CD14-positive monocyte (primary cell): ENCODE data around the gene ANKRD39. TPM values are rescaled to one million over a fixed set of nuclear protein-coding genes. Genes with fewer than 3 reads are reported as not detected.
A peak's percentile ranks its signal among the peaks of the same experiment; 100 is the strongest.

ENCODE experiments used
- DNase-seq, 3 donors: peaks; one replicate each; pipeline ENCODE4 v3.0.0-alpha.2; 2011 to 2022
- H2AFZ ChIP-seq: 2 replicates; pipeline ENCODE4 v1.6.0; 2012; ENCODE audit warnings: mild to moderate bottlenecking, low read depth, low read length, inconsistent platforms; ENCODE audit not compliant: insufficient read depth, poor library complexity, severe bottlenecking
- H3K27ac ChIP-seq, 2 donors: 1 replicate in 1 of 2; 2 replicates in 1 of 2; pipeline ENCODE4 v1.5.1; 2012 to 2013; ENCODE audit warnings: low read length in 2 of 2, control low read depth in 1 of 2, inconsistent platforms in 1 of 2, low read depth in 1 of 2, mild to moderate bottlenecking in 1 of 2
- H3K27me3 ChIP-seq, 2 donors: one replicate each; pipeline versions ENCODE4 v1.6.0 to v1.6.1; 2011 to 2013; ENCODE audit warnings: low read length in 2 of 2; ENCODE audit not compliant: control insufficient read depth in 2 of 2, insufficient read depth in 2 of 2
- H3K36me3 ChIP-seq, 2 donors: replicated peaks in 1 of 2; 1 replicate in 1 of 2; 2 replicates in 1 of 2; pipeline versions ENCODE4 v1.5.1 to v1.6.1; 2012 to 2013; ENCODE audit warnings: low read length in 2 of 2, control low read depth in 1 of 2, inconsistent platforms in 1 of 2, mild to moderate bottlenecking in 1 of 2; ENCODE audit not compliant: insufficient read depth in 2 of 2, control insufficient read depth in 1 of 2
- H3K4me1 ChIP-seq, 2 donors: 1 replicate in 1 of 2; 2 replicates in 1 of 2; pipeline versions ENCODE4 v1.5.1 to v1.6.1; 2012 to 2013; ENCODE audit warnings: low read length in 2 of 2, control low read depth in 1 of 2, inconsistent platforms in 1 of 2, mild to moderate bottlenecking in 1 of 2, moderate library complexity in 1 of 2; ENCODE audit not compliant: insufficient read depth in 2 of 2, control insufficient read depth in 1 of 2
- H3K4me2 ChIP-seq: replicated peaks from 2 replicates; pipeline ENCODE3; 2012; ENCODE audit warnings: low read length, moderate library complexity, mild to moderate bottlenecking; ENCODE audit not compliant: poor library complexity, severe bottlenecking; ENCODE audit errors: extremely low read depth
- H3K4me3 ChIP-seq, 3 experiments: fragments of 200-600 bp in 1 of 3; sonication (generic) in 1 of 3; replicated peaks in 1 of 3; 1 replicate in 2 of 3; 2 replicates in 1 of 3; pipeline ENCODE4 v1.5.1; 2011 to 2013; ENCODE audit warnings: low read length in 3 of 3, mild to moderate bottlenecking in 3 of 3, control low read depth in 2 of 3, low read depth in 2 of 3, inconsistent platforms in 1 of 3, moderate library complexity in 1 of 3
- H3K79me2 ChIP-seq: 2 replicates; pipeline ENCODE4 v1.6.0; 2012; ENCODE audit warnings: mild to moderate bottlenecking, control low read depth, inconsistent platforms, low read length, moderate library complexity; ENCODE audit not compliant: insufficient read depth
- H3K9ac ChIP-seq: 2 replicates; pipeline ENCODE4 v1.6.0; 2017; ENCODE audit warnings: low read length, mild to moderate bottlenecking; ENCODE audit not compliant: insufficient read depth, poor library complexity, severe bottlenecking
- H3K9me3 ChIP-seq, 2 donors: replicated peaks in 1 of 2; 1 replicate in 1 of 2; 2 replicates in 1 of 2; pipeline versions ENCODE4 v1.5.1 to v1.6.1; 2012 to 2013; ENCODE audit warnings: low read length in 2 of 2, control low read depth in 1 of 2; ENCODE audit not compliant: control insufficient read depth in 1 of 2, insufficient read depth in 1 of 2
- H4K20me1 ChIP-seq: 2 replicates; pipeline ENCODE4 v1.6.0; 2012; ENCODE audit warnings: mild to moderate bottlenecking, low read length, control low read depth, moderate library complexity; ENCODE audit not compliant: insufficient read depth
- H3K27ac Mint-ChIP-seq, 7 donors: one replicate each; pipeline ENCODE4 v1.8.0; 2020; ENCODE audit warnings: mild to moderate bottlenecking in 7 of 7, mixed read lengths in 7 of 7, moderate library complexity in 6 of 7, inconsistent platforms in 2 of 7
- H3K27me3 Mint-ChIP-seq, 3 donors: one replicate each; pipeline ENCODE4 v1.8.0; 2021 to 2022; ENCODE audit warnings: low read depth in 3 of 3, mild to moderate bottlenecking in 3 of 3, mixed read lengths in 3 of 3, moderate library complexity in 3 of 3, inconsistent platforms in 1 of 3
- H3K36me3 Mint-ChIP-seq, 2 donors: one replicate each; pipeline ENCODE4 v1.8.0; 2020; ENCODE audit warnings: mixed read lengths in 2 of 2, inconsistent platforms in 1 of 2, mild to moderate bottlenecking in 1 of 2
- H3K4me1 Mint-ChIP-seq: one replicate; pipeline ENCODE4 v1.8.0; 2020; ENCODE audit warnings: mild to moderate bottlenecking, mixed read lengths
- H3K4me3 Mint-ChIP-seq, 2 donors: one replicate each; pipeline ENCODE4 v1.8.0; 2020; ENCODE audit warnings: mild to moderate bottlenecking in 2 of 2, mixed read lengths in 2 of 2, moderate library complexity in 1 of 2
- H3K9me3 Mint-ChIP-seq, 7 donors: one replicate each; pipeline ENCODE4 v1.8.0; 2020 to 2022; ENCODE audit warnings: mixed read lengths in 7 of 7, mild to moderate bottlenecking in 6 of 7, moderate library complexity in 6 of 7, inconsistent platforms in 2 of 7
- CTCF ChIP-seq: fragments of 200-600 bp; IDR thresholded peaks from one replicate; pipeline ENCODE4 v1.8.0; 2022; ENCODE audit warnings: antibody characterized with exemption, mild to moderate bottlenecking
- WGBS: methylation state at CpG from one replicate; pipeline ENCODE4 v1.1.5; 2013; ENCODE audit warnings: missing lambda C conversion rate; ENCODE audit not compliant: insufficient coverage; 5-methylcytosine and 5-hydroxymethylcytosine counted together
- intact Hi-C, 2 donors: fragments of 100-400 bp; cut with micrococcal nuclease; formaldehyde crosslinking; loops; one replicate each; pipeline versions ENCODE4 v1.15.0 to v1.15.1; 2023
- polyA plus RNA-seq, 3 donors: library from polyadenylated mRNA; depleted of rRNA in 1 of 3; unstranded in 2 of 3; stranded (reverse) in 1 of 3; fragments of 300-500 nt in 2 of 3; fragments of >200 nt in 1 of 3; fragmentation: Illumina TruSeq in 2 of 3; gene quantifications; 1 replicate in 2 of 3; 2 replicates in 1 of 3; pipeline ENCODE4 v1.2.3, GENCODE V29; 2012 to 2021

The ANKRD39 gene
- polyA plus RNA-seq, 3 donors = 6.2 to 9.7 (median 9.0) TPM

GRCh38 chr2:96800061-96801004 is 57.5 kb downstream of the ANKRD39 start:
- H3K27ac Mint-ChIP-seq = peak overlapping the region in 1 of 7 donors; percentile 40
- no peak overlapping the region for H3K4me2 ChIP-seq
- no peak for TF ChIP-seq CTCF

DNA sequence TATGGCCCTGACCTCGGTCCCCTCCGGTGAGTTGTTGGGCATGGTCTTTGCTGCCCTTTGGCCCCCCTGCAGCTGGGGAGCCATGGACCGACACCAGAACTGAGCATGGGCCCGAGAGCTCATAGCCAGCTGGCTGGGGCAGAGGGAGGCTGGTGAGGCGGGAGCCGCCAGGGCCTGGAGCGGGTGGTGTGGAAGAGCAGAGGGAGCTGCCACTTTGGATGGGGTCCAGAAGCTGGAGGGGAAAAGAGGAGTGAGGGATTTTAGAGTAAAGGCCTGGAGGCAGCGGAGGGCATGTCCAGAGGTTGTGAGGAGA is 58.2 kb downstream of the ANKRD39 start:
- H3K4me3 ChIP-seq = no peak overlapping the region
- Mint-ChIP-seq H3K27ac (peak overlapping the region in 1 of 7 donors; percentile 40), H3K27me3 (no peaks in the 10 kb centered on the region), H3K4me3 (no peak overlapping the region), H3K4me1 (no peaks in the 10 kb centered on the region), H3K9me3 (no peaks in the 10 kb centered on the region), H3K36me3 (peaks cover 24 to 37% of the 10 kb centered on the region in 2 donors)
- 96% methylated on average over 8 of the region's 8 CpGs for WGBS
- no peak overlapping the region for H3K27ac ChIP-seq
- H3K9ac ChIP-seq = no peak overlapping the region
- H3K79me2 ChIP-seq = no peaks in the 10 kb centered on the region
- no peak overlapping the region for H2AFZ ChIP-seq
- H3K36me3 ChIP-seq = peaks cover 12 to 43% of the 10 kb centered on the region in 2 donors
- peaks cover 4 to 5% of the 10 kb centered on the region in 2 donors for H3K4me1 ChIP-seq
- H3K4me2 ChIP-seq = no peak overlapping the region
- no peaks in the 10 kb centered on the region for H4K20me1 ChIP-seq
- TF ChIP-seq CTCF = no peak
- no peaks in the 10 kb centered on the region for H3K27me3 ChIP-seq
- intact Hi-C loops = no loop called here
- no peaks in the 10 kb centered on the region for H3K9me3 ChIP-seq
- DNase-seq = no peak

More at GRCh38 chr2:96800061-96801004, 57.5 kb downstream of the ANKRD39 start:
- Histone ChIP-seq H3K9ac (no peak overlapping the region), H4K20me1 (no peaks in the 10 kb centered on the region), H3K4me3 (no peak overlapping the region), H3K27me3 (no peaks in the 10 kb centered on the region), H3K36me3 (peaks cover 12 to 43% of the 10 kb centered on the region in 2 donors), H3K27ac (no peak overlapping the region), H3K79me2 (no peaks in the 10 kb centered on the region), H2AFZ (no peak overlapping the region), H3K4me1 (peaks cover 4 to 5% of the 10 kb centered on the region in 2 donors), H3K9me3 (no peaks in the 10 kb centered on the region)
- H3K9me3 Mint-ChIP-seq = no peaks in the 10 kb centered on the region
- no peak overlapping the region for H3K4me3 Mint-ChIP-seq
- no peaks in the 10 kb centered on the region for H3K4me1 Mint-ChIP-seq
- no peaks in the 10 kb centered on the region for H3K27me3 Mint-ChIP-seq
- peaks cover 24 to 37% of the 10 kb centered on the region in 2 donors for H3K36me3 Mint-ChIP-seq
- intact Hi-C loops = no loop called here
- 67% methylated on average over 25 of the region's 27 CpGs for WGBS
- DNase-seq = no peak
